GM18858 (cell line): Measurements from ENCODE around the gene ATP6V0A1.
A peak's percentile ranks its signal among the peaks of the same experiment; 100 is the strongest.
"Not testable (repeated sequence)": the region's sequence is repeated elsewhere in the genome, so short reads cannot be mapped to it uniquely, and the experiment has no call there.

Experiments
- ATAC-seq: cut with Tn5 transposase; IDR thresholded peaks from one replicate; pipeline ENCODE4 v1.9.1; 2021; ENCODE audit not compliant: unreplicated experiment

The ATP6V0A1 gene

DNA sequence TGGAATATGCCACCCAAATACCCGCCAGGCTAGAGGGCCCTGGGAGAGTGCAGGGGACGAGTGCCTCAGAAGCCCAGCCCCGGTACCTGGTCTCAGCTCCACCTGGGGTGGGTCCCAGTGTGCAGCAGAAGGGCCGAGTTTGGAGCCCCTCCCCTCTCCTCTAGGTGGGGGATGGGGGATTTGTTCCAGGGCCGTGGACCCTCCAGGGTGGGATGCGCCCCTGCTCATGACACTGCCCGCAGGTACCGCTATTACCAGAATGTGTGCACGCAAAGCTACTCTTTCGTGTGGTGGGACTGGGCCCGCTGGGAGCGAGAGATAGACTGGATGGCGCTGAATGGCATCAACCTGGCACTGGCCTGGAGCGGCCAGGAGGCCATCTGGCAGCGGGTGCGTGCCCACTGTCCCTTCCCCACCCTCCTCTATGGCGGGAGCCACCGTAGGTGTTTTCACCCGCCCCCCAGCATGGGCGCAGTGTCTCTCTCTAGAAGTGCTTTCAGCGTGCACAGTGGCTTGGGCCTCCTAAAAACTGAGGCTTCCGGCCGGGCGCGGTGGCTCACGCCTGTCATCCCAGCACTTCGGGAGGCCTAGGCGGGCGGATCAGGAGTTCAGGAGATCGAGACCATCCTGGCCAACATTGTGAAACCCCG lies 78.6 kb downstream of the ATP6V0A1 start:
- no peak for ATAC-seq

- no peak for ATAC-seq
These were observed 79.3 kb downstream of the ATP6V0A1 start for GRCh38 chr17:42537826-42538451.

GRCh38 chr17:42538482-42538881 lies 79.8 kb downstream of the ATP6V0A1 start:
- no peak for ATAC-seq

- not testable (repeated sequence) for ATAC-seq
These were observed 81.9 kb downstream of the ATP6V0A1 start for GRCh38 chr17:42540558-42540957.

- no peak for ATAC-seq
These were observed 82.6 kb downstream of the ATP6V0A1 start for GRCh38 chr17:42541041-42541833.

DNA sequence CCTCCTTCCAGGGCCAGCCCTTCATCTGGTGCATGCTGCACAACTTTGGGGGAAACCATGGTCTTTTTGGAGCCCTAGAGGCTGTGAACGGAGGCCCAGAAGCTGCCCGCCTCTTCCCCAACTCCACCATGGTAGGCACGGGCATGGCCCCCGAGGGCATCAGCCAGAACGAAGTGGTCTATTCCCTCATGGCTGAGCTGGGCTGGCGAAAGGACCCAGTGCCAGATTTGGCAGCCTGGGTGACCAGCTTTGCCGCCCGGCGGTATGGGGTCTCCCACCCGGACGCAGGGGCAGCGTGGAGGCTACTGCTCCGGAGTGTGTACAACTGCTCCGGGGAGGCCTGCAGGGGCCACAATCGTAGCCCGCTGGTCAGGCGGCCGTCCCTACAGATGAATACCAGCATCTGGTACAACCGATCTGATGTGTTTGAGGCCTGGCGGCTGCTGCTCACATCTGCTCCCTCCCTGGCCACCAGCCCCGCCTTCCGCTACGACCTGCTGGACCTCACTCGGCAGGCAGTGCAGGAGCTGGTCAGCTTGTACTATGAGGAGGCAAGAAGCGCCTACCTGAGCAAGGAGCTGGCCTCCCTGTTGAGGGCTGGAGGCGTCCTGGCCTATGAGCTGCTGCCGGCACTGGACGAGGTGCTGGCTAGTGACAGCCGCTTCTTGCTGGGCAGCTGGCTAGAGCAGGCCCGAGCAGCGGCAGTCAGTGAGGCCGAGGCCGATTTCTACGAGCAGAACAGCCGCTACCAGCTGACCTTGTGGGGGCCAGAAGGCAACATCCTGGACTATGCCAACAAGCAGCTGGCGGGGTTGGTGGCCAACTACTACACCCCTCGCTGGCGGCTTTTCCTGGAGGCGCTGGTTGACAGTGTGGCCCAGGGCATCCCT lies 84.8 kb downstream of the ATP6V0A1 start:
- no peak for ATAC-seq

DNA sequence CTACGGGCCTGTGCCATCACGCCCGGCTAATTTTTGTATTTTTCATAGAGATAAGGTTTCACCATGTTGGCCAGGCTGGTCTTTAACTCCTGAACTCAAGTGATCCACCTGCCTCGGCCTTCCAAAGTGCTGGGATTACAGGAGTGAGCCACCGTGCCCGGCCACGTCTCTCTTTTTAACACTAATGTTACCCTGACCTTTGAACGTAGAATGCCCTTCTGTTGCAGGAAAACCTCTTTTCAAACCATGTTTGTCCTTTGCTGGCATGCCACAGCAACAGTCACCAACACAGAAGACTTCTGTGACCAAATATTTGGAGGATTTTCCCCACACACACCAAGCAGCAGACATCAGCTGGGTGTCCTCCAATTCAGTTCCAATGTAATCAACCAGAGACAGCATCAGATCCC lies 86.2 kb downstream of the ATP6V0A1 start:
- no peak for ATAC-seq

GRCh38 chr17:42545755-42546505 lies 87.3 kb downstream of the ATP6V0A1 start:
- ATAC-seq = not testable (repeated sequence)

GRCh38 chr17:42547001-42547461 lies 88.4 kb downstream of the ATP6V0A1 start:
- no peak for ATAC-seq

GRCh38 chr17:42547698-42548069 lies 89.0 kb downstream of the ATP6V0A1 start:
- no peak for ATAC-seq

- no peak for ATAC-seq
These were observed 89.6 kb downstream of the ATP6V0A1 start for GRCh38 chr17:42548070-42548837.

DNA sequence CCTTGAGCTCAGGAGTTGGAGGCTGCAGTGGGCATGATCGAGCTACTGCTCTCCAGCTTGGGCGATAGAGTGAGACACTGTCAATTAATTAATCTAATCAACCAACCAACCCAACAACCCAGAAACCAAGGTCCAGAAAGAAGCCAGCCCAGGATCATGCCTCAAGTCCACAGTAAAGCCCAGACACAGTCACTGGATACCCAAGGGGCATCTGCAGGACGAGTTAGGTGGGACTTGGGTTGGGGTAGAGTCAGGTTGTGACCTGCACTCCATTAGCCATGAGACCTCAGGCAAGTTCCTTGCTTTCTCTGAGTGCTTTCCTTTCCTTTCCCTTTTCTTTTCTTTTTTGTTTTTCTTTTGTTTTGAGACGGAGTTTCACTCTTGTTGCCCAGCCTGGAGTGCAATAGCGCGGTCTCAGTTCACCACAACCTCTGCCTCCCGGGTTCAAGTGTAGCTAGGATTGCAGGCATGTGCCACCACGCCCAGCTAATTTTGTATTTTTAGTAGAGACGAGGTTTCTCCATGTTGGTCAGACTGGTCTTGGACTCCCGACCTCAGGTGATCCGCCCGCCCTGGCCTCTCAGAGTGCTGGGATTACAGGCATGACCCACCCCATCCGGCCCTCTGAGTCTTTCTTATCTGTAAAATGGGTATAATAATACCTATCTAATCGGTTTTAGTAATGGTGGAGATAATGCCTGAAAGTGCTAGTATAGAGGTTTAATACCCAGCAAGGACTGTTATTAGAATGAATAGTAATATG lies 90.5 kb downstream of the ATP6V0A1 start:
- no peak for ATAC-seq

DNA sequence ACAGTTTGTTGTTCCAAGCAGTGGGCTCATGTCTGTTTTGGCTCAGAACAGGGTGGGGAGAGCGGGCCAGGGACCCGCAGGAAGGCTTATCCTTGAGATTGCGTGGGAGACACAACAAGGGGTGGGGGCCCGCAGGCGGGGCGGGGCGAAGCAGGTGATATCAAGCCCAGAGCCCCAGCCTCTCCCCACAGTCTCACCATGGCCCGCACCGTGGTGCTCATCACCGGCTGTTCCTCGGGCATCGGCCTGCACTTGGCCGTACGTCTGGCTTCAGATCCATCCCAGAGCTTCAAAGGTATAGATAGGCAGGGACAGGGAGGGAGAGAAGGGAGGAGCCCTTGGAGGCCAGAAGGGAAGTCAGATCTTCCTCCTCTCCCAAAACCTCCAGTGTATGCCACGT lies 94.1 kb downstream of the ATP6V0A1 start, which contains the start of gene HSD17B1:
Gene HSD17B1, plus strand, starts transcription at position 188 of the 400 bp plus-strand sequence. Its CDS starts 11 bp downstream, at position 199.
- ATAC-seq = not testable (repeated sequence)

DNA sequence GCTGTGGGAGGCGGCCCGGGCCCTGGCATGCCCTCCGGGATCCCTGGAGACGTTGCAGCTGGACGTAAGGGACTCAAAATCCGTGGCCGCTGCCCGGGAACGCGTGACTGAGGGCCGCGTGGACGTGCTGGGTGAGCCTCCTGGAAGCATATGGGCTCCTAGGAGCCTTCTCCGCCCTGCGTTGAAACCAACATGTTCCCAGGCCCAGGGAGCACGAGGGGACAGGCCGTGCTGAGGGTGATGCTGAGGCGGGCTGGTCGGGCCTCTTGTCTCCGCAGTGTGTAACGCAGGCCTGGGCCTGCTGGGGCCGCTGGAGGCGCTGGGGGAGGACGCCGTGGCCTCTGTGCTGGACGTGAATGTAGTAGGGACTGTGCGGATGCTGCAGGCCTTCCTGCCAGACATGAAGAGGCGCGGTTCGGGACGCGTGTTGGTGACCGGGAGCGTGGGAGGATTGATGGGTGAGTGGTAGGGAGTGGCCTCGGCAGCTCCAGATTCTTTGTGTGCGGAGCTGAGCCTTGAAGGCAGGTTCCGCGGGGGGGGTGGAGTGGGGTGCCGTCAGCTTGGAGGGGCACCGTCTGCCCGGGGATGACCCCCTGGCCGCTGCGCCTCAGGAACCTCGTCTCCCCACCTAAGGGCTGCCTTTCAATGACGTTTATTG lies 94.6 kb downstream of the ATP6V0A1 start:
- no peak for ATAC-seq

- no peak for ATAC-seq
These were observed 95.2 kb downstream of the ATP6V0A1 start for GRCh38 chr17:42553866-42554249.

DNA sequence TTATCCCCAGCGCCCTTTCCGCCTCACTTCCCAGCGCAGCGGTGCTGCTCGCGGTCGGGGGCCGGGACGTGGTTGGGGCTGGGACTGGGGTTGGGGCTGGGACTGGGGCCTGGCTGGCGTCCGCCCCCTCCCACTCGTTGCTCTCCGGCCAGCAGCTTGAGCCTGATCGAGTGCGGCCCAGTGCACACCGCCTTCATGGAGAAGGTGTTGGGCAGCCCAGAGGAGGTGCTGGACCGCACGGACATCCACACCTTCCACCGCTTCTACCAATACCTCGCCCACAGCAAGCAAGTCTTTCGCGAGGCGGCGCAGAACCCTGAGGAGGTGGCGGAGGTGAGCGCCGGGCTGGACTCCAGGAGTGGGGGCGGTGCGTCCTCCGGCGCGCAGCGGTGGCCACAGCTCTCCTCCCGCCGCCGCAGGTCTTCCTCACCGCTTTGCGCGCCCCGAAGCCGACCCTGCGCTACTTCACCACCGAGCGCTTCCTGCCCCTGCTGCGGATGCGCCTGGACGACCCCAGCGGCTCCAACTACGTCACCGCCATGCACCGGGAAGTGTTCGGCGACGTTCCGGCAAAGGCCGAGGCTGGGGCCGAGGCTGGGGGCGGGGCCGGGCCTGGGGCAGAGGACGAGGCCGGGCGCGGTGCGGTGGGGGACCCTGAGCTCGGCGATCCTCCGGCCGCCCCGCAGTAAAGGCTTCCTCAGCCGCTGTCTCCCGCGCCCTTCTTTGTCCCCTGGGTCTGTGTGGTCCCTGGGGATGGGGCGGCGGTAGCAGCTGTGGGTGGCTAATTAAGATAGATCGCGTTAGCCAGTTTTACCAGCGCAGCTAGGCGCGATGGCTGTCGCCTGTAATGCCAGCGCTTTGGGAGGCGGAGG lies 95.8 kb downstream of the ATP6V0A1 start:
- ATAC-seq = peak; percentile 63

GRCh38 chr17:42555122-42555622 lies 96.5 kb downstream of the ATP6V0A1 start:
- ATAC-seq = no peak
